Measurements from ENCODE around the gene EGFL6.

Gene EGFL6

DNA sequence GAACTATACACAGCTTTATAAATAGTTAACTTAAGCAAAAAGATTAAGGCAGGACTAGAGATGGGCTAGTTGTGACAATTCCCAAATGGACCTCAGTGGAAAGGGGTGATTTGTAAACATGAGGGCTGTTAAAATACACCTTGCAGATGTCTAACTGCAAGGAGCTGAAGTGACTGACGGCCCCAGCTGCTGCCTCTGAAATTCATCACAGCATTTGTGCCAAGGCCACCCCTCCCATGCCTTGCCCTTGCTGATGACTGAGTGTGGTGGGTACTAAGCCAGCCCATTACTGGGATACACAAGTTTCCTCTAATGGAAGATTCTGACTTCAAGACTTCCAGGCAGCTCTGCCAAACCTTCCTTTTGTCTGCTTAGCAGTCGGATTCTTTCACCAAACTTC, 23.7 kb upstream of the EGFL6 start:
- Histone ChIP-seq H3K79me2 (ENCODE audit: insufficient read depth, low read length) (no peaks in the 10 kb centered on the region), H4K20me1 (ENCODE audit: insufficient read depth, low read length, poor library complexity, severe bottlenecking) (no peaks in the 10 kb centered on the region), H3K4me3 (ENCODE audit: low read length, poor library complexity, severe bottlenecking) (no peak overlapping the region), H3K4me1 (ENCODE audit: insufficient read depth, low read length, poor library complexity, severe bottlenecking) (no peaks in the 10 kb centered on the region), H3K9ac (ENCODE audit: low read depth, low read length, poor library complexity, severe bottlenecking) (no peak overlapping the region), H2AFZ (ENCODE audit: low read length) (no peak overlapping the region), H3K27me3 (ENCODE audit: insufficient read depth, low read length, poor library complexity, severe bottlenecking) (no peaks in the 10 kb centered on the region), H3K4me2 (ENCODE audit: low read depth, low read length, poor library complexity, severe bottlenecking) (no peak overlapping the region), H3K9me2 (replicated peaks; ENCODE audit: low read depth, low read length) (no peaks in the 10 kb centered on the region), H3K36me3 (ENCODE audit: insufficient read depth, low read length) (no peaks in the 10 kb centered on the region), H3K9me3 (ENCODE audit: insufficient read depth, low read depth, low read length) (no peaks in the 10 kb centered on the region), H3F3A (ENCODE audit: low read depth) (no peaks in the 10 kb centered on the region)
- TF ChIP-seq, protein P1, sequence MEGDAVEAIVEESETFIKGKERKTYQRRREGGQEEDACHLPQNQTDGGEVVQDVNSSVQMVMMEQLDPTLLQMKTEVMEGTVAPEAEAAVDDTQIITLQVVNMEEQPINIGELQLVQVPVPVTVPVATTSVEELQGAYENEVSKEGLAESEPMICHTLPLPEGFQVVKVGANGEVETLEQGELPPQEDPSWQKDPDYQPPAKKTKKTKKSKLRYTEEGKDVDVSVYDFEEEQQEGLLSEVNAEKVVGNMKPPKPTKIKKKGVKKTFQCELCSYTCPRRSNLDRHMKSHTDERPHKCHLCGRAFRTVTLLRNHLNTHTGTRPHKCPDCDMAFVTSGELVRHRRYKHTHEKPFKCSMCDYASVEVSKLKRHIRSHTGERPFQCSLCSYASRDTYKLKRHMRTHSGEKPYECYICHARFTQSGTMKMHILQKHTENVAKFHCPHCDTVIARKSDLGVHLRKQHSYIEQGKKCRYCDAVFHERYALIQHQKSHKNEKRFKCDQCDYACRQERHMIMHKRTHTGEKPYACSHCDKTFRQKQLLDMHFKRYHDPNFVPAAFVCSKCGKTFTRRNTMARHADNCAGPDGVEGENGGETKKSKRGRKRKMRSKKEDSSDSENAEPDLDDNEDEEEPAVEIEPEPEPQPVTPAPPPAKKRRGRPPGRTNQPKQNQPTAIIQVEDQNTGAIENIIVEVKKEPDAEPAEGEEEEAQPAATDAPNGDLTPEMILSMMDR (conservative IDR thresholded peaks at IDR 0.05; ENCODE audit: low read length), result no peak
- TF ChIP-seq EZH2phosphoT487 (IDR thresholded peaks at IDR 0.05; ENCODE audit: borderline replicate concordance), result no peak

DNA sequence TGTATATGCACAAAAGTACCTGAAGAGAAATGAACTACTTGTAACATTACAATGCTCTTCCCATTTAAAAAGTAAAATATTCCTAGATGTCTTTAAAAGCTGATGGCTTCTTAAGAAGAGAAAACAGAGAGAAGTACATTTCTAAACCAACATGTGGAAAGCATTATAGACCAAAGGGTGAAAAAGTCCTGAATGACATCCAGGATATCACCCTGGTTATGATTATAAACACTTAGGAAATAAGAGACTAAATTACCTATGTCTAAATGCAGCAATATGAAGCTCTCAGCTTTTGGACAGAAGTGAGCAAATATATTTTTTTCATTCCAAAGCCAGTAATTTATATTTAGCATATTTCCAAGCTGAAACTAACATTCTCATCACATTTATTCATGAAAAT, 21.7 kb upstream of the EGFL6 start:
- Histone ChIP-seq H3F3A (ENCODE audit: low read depth) (no peaks in the 10 kb centered on the region), H3K27me3 (ENCODE audit: insufficient read depth, low read length, poor library complexity, severe bottlenecking) (no peaks in the 10 kb centered on the region), H3K4me1 (ENCODE audit: insufficient read depth, low read length, poor library complexity, severe bottlenecking) (no peaks in the 10 kb centered on the region), H2AFZ (ENCODE audit: low read length) (no peak overlapping the region), H3K36me3 (ENCODE audit: insufficient read depth, low read length) (no peaks in the 10 kb centered on the region), H4K20me1 (ENCODE audit: insufficient read depth, low read length, poor library complexity, severe bottlenecking) (no peaks in the 10 kb centered on the region), H3K4me3 (ENCODE audit: low read length, poor library complexity, severe bottlenecking) (no peak overlapping the region), H3K79me2 (ENCODE audit: insufficient read depth, low read length) (no peaks in the 10 kb centered on the region), H3K4me2 (ENCODE audit: low read depth, low read length, poor library complexity, severe bottlenecking) (no peak overlapping the region), H3K9me3 (ENCODE audit: insufficient read depth, low read depth, low read length) (no peaks in the 10 kb centered on the region), H3K9me2 (replicated peaks; ENCODE audit: low read depth, low read length) (no peaks in the 10 kb centered on the region), H3K9ac (ENCODE audit: low read depth, low read length, poor library complexity, severe bottlenecking) (no peak overlapping the region)
- TF ChIP-seq, protein P1 (conservative IDR thresholded peaks at IDR 0.05; ENCODE audit: low read length), result no peak
- TF ChIP-seq EZH2phosphoT487 (IDR thresholded peaks at IDR 0.05; ENCODE audit: borderline replicate concordance), result no peak

DNA sequence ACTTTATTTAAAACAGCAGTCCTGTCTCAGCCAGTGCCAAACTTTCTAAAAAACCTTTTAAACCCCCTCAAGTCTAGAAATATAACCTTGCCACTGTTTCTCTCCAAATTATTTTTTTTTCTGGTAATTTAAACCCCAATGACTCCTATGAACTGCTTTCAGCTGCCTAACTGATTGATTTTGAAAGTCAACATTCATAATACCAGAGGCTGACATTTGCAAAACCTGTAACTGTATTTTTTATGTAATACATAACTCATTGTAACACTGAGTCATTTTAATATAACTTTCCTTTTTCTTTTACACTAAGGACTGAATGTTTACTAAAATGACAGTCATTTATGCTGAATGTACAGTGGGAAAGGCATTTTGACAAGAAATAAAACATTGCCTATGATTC, 19.1 kb upstream of the EGFL6 start:
- Histone ChIP-seq H2AFZ (ENCODE audit: low read length) (no peak overlapping the region), H3K9ac (ENCODE audit: low read depth, low read length, poor library complexity, severe bottlenecking) (no peak overlapping the region), H3K36me3 (ENCODE audit: insufficient read depth, low read length) (no peaks in the 10 kb centered on the region), H3K9me3 (ENCODE audit: insufficient read depth, low read depth, low read length) (no peaks in the 10 kb centered on the region), H3K4me1 (ENCODE audit: insufficient read depth, low read length, poor library complexity, severe bottlenecking) (no peaks in the 10 kb centered on the region), H3K79me2 (ENCODE audit: insufficient read depth, low read length) (no peaks in the 10 kb centered on the region), H3K4me2 (ENCODE audit: low read depth, low read length, poor library complexity, severe bottlenecking) (no peak overlapping the region), H3K27me3 (ENCODE audit: insufficient read depth, low read length, poor library complexity, severe bottlenecking) (no peaks in the 10 kb centered on the region), H3K9me2 (replicated peaks; ENCODE audit: low read depth, low read length) (no peaks in the 10 kb centered on the region), H3K4me3 (ENCODE audit: low read length, poor library complexity, severe bottlenecking) (no peak overlapping the region), H3F3A (ENCODE audit: low read depth) (no peaks in the 10 kb centered on the region), H4K20me1 (ENCODE audit: insufficient read depth, low read length, poor library complexity, severe bottlenecking) (no peaks in the 10 kb centered on the region)
- no peak for TF ChIP-seq EZH2phosphoT487 (IDR thresholded peaks at IDR 0.05; ENCODE audit: borderline replicate concordance)
- TF ChIP-seq, protein P1 (conservative IDR thresholded peaks at IDR 0.05; ENCODE audit: low read length), result no peak

Measured in Loucy (cell line).